NAMALWA (cell line): ENCODE measurements around the gene NEDD4L.

Experiments used
- DNase-seq: peaks from one replicate; pipeline ENCODE4 v3.0.0-alpha.2; 2015; ENCODE audit warnings: low spot score

NEDD4L gene

GRCh38 chr18:58349650-58350049 is 305.6 kb downstream of the NEDD4L start:
- DNase-seq: no peak

DNA sequence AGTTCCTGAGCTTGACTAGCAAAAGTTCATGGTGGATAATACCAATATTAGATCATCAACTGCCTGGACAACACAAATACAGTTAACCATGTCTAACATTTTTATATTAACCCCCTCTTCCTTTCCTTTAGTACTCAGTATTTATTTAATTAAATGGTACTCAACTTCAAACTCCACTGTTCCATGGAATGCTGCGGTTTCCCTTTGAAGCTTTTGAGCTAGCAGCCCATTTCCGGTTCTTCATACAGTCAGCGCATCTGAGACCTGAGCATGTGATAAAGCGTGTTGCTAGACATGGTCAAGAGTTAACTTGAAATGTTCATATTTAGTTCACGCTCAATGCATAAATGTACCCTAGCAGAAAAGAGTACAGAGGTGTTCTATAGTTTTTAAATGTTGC is 306.5 kb downstream of the NEDD4L start:
- DNase-seq: no peak

DNA sequence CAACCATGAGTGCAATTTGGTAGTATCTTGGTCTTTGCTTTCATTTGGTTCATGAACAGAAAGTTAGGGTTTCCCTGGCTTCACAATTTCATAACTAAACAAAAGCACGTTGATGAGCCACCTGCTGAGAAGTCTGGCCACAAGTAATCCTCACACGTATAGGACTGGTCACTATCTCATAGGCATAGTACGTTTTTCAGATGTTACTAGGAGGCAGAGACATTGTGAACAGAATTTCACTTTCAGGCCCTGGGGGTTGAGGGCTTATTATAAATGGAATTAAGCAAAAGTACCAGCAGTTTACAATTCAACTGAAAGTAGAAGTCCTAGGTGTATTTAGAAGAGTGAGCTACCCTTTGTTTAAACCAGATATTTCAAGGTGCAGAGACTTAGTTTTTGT is 307.8 kb downstream of the NEDD4L start:
- no peak for DNase-seq

GRCh38 chr18:58353581-58353980 is 309.6 kb downstream of the NEDD4L start:
- DNase-seq: no peak

- no peak for DNase-seq
Observed at GRCh38 chr18:58354051-58354450, 310.0 kb downstream of the NEDD4L start.

DNA sequence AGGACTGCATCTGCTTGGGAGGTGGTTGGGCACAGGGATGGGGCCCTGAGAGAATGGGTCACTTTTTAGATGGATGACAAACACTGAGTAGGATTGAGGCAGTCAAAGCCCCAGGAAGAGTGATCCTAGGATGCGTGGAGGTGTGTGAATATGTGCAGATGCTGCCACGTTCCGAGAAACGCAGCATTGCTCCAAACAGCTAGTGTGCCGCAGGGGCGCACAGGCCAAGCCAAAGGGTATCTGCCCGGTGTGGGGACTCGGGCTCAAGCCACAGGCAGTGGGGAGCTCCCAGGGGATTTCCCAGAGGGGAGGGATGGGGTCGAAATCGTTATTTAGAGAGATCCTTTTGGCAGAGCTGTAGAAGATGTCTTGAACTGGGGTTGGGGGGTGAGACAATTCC is 310.8 kb downstream of the NEDD4L start:
- no peak for DNase-seq

GRCh38 chr18:58355243-58355642 is 311.2 kb downstream of the NEDD4L start:
- no peak for DNase-seq

GRCh38 chr18:58359218-58359617 is 315.2 kb downstream of the NEDD4L start:
- no peak for DNase-seq

DNA sequence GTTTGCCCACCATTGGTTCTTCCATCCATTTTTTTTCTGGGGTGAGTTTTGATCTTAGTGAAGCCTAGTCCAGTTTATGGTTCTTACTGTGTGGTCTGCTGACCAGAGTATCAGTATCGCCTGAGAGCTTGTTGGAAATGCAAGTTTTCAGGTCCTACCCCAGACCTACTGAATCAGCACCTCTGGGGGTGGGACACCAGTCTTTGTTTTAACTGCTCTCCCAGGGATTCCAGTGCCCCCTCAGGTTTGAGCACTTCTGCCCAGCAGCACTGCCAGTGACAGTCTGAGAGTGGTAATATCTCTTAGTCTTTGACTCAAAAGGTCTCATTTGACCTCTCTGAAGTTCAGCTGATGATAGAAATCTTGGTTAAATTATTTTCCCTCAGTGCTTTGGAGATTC is 315.6 kb downstream of the NEDD4L start:
- DNase-seq: no peak

- DNase-seq: no peak
Observed at GRCh38 chr18:58360324-58360723, 316.3 kb downstream of the NEDD4L start.

GRCh38 chr18:58361212-58361611 is 317.2 kb downstream of the NEDD4L start:
- DNase-seq: no peak

GRCh38 chr18:58362027-58362575 is 318.1 kb downstream of the NEDD4L start:
- DNase-seq: no peak

DNA sequence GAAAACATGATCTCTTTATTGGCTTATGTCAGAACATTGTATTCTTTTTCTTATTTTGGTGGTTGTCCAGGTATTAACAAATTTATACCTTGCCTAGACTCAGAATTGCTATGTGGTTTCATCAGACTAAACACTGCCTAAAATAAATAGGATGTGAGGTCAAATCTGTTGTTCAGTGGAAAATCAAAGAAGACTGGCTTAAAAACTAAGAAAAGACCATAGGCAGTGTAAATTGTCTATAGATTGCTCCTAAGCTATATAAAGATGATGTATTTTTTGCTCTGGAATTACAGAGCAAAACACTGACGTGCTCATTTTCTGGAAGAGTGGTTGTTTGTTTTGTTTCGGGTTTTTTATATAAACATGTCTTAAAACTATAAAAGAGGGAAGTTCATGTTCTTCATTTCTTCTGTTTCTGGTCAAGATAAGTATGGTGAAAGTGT is 318.8 kb downstream of the NEDD4L start:
- no peak for DNase-seq

DNA sequence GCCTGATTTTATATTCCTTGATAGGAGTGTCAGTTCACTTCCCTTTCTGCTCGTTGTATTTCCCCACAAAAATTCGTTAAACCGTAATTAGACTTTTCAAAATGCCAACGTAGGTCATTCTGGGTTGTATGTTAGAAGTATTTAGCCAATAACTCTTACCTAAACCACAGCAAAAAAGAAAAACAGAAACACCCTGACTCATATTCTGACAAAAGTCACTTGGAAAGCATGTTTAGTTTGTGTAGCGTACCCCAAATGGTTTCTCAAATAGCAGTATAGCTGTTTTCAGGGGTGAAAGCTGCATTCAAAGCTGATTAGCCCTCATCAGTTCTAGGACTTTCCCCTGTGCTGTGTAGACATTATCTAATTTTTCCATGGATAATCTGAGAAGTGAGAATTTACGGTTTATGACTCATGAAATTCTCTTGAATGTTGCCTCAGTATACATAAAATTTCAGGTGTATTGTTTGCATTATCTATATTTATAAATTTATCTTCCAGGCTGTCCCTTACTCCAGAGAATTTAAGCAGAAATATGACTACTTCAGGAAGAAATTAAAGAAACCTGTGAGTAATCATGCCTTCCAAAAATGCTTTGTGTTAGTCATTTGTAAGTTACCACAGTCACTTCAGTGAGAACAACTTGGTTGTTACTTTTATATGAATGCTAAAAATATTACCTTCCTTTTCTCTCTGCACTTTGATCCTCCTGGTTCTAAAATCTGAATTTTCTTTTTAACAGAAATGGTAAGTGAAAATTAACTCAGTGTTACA is 319.9 kb downstream of the NEDD4L start:
- DNase-seq: no peak

DNA sequence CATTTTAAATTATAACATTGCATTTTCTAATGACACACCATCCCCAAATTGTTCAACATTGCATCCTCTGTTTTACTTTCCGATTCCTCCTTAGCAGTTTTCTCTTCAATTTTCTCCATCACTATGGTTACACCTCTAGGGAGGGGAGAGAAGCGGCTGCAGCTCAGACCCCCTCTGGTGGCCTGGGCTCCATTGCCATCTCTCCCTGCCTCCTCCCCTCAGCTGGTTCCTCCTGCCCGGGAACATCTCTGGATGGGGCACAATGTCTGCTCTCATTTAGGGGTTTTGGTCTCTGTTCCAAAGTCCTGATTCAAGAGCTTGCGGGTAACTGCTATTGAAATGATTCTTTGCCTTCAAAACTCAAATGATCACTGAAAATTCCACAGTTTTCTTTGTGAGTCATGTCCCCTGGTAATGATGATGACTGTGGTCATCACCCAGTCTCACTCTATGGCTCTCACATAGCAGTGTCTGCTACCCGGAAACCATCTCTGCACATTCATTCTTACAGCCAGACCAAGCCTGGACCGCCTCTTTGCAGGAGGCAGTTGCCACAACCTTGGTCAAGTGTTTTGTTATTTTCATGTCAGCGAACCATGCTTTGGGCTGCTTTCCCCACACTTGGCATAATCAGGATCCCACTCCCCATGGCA is 321.0 kb downstream of the NEDD4L start:
- no peak for DNase-seq

DNA sequence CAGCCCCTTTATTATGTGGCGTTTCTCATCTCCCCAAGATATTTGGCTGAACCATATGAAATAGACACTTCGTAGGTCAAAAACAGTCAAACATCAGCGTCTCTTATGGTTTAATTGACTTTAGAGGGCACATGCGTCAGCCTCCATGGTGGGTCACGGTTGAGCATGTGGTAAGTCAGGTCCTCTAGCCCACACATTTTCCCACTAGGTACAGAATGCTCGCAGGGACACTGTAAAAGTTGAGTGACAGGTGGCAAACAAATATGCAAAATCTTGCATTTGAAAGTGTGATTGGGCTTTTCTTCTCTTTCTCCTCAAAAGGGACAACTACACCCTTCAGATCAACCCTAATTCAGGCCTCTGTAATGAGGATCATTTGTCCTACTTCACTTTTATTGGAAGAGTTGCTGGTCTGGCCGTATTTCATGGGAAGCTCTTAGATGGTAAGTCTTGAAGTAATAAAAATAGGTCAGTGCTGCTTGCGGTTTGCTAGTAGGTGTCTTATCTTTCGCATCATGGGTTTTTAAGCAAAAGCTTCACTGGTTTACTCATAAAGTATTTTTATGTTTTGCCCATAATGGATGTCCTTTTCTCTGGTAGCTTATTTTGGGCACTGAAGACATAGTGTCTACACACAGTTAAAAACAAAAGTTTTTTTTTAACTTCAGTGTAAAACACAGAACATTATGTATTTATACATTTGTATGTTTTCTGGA is 323.6 kb downstream of the NEDD4L start:
- DNase-seq: no peak

- DNase-seq: no peak
Observed at GRCh38 chr18:58369616-58370015, 325.6 kb downstream of the NEDD4L start.

- DNase-seq: no peak
Observed at GRCh38 chr18:58370038-58370580, 326.1 kb downstream of the NEDD4L start.

DNA sequence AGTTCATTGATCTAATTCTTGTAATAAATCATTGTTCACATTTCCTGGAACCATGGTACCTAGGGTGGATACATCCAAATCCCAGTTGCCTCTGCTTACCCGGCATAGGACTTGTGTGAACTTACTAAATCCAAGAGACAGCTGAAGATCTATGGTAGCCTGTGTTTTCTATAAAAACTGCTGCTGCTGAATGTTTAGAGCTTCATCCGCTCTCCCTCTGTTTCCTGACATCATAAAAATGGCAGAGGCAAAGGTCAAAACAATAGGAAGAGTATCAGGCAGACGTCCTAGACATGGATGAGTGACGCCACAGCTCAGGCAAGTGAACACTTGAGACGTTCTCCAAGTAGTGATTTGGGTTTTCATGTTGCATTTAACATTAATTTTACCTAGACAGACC is 326.6 kb downstream of the NEDD4L start:
- DNase-seq: no peak

DNA sequence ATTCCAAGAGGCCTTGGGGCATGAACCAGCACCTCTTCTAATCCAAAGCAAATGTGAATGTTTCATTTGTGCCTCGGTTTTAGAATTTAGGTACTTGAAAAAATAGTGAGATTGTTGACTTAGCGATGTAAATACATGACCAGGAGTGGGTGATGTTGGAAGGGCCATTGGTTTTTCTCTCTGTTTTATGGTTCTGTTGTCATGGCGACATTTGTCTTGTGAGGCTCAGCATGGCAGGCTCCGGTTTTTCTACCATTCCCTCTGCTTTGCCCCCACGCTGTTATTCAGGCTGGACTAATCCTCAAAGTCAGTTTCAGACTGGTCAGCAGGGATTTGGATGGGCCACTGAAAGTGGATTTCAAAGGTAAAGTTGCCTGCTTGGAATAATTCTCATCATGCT is 329.5 kb downstream of the NEDD4L start:
- DNase-seq: no peak

- no peak for DNase-seq
Observed at GRCh38 chr18:58375051-58375450, 331.0 kb downstream of the NEDD4L start.
